GM19395 (cell line): Measurements from ENCODE around the gene CSHL1.
A peak's percentile ranks its signal among the peaks of the same experiment; 100 is the strongest.

Experiments
- ATAC-seq: cut with Tn5 transposase; IDR thresholded peaks from one replicate; pipeline ENCODE4 v1.9.1; 2021; ENCODE audit warnings: mild to moderate bottlenecking, moderate library complexity; ENCODE audit not compliant: unreplicated experiment

The CSHL1 gene

DNA sequence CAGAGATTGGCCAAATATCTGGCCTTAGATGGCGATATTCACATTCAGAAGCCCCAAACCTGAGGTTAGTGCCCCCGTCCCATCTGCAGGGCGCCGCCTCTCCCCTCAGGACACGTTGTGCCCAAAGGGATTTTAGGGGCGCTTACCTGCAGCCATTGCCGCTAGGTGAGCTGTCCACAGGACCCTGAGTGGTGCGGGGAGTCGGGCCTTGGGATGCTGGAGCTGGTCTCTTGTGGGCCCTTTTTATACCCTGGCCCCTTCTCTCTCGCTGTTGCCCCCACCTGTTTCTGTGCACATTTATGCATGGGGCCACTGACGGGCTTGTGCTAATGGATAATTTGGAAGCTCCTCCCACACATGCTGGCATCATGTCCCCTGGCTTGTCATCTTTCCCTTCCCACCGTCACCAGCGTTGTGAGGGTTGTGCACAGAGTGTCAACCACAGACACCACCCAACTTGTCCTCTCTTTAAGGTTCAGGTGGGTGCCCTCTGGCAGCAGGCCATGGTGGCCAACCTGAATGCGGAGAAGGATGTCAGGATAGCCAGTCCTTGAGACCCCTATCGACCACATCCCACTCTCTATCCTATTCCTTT, at the start of gene CSHL1:
Gene CSHL1, minus strand, starts transcription at position 218 of the 595 bp plus-strand sequence. Its CDS starts 62 bp downstream, at position 156.
- no peak for ATAC-seq

DNA sequence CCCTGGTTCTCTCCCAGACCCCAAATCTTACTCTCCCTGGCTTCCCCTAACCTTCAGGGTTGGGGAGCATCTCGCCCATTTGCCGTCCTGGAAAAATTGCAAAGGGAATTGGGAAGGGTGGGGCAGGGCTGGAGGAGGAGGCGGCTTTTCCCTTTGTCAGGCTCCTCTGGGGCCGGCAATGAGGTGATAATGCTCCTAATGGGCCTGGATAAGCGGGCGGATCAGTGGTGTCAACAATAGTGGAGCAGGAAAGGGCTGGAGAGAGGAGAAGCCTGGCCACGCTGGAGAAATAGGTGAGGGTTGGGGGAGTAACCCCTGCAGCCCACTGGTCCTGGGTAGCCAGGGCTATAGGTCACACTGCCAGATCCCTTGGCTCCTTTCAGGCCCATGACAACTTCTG, 49.4 kb upstream of the CSHL1 start:
- no peak for ATAC-seq

DNA sequence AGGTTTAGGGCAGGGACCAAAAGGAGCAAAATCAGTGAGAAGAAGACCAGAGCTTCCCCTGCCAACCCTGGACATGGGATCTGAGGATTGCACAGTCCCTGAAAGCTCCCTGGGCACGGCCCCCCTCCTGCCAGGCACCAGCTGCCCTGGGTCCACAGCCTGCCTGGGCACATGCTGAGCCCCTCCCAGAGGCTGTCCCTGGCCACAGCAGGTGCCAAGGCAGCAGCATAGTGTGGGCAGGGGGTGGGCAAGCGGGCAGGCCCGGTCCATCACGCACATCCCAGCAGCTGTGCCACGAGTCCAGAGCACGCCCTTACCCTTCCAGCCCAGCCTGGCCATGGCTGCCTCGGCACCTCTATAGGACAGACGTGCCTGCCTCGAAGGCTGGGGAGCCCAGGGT, 48.9 kb upstream of the CSHL1 start:
- no peak for ATAC-seq

DNA sequence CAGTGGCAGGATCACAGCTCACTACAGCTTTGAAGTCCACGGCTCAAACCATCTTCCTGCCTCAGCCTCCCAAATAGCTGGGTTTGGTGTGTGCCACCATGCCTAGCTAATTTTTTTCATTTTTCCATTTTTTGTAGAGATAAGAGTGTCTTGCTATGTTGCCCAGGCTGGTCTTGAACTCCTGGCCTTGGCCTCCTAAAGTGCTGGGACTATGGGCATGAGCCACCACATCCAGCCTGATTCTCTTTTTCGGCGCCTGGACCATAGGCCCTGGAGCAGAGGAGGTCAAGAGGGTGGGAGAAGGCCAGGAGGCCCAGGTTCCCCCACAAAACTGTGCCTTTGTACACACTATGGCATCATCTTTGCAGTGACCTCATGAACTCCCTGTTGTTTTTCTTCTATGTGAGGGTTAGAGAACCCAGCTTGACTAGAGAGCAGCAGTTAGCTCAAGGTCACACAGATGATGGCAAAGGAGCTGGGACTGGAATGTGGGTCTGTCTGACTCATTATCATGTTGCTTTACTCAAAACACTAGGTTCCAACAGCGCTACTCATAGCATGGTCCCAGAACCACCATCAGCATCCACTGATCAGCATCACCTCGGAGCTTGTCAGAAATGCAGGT, 45.4 kb upstream of the CSHL1 start:
- no peak for ATAC-seq

DNA sequence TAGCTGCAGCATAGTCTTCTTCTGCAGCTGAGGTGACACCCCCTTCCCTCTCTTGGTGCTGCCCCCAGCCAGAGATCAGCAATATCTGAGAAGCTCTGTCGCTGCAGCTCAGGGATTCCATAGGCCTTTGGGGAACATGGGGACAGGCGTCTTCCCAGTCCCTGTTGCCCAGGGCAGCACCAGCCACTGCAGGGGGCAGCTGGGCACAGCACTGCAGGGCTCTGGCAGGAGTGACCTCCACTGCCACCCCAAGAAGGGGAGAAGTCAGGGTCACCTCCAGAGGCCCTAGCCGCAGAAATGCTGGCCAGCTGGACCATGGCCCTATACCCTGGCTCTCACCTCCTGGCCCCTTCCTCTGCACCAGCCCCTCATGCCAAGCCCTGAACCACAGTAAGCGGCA, 44.7 kb upstream of the CSHL1 start:
- no peak for ATAC-seq

DNA sequence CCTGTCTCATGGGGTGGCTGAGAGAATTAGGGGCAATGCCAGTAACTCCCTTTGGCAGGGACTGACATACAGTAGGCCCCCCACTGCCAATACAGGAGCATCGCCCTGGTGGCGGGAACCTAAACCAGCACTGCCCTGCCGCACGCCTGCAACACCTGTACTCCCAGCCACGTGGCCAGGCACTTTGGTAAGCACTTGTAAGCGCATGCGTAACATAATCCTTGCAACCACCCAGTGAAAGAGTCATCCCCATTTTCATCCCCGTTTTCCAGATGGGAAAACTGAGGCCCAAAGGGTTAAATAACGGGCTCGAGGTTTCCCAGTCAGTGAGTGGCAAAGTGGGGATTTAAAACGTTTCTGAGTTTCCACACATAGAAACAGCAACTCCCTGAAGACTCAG, 44.2 kb upstream of the CSHL1 start:
- ATAC-seq, result no peak

DNA sequence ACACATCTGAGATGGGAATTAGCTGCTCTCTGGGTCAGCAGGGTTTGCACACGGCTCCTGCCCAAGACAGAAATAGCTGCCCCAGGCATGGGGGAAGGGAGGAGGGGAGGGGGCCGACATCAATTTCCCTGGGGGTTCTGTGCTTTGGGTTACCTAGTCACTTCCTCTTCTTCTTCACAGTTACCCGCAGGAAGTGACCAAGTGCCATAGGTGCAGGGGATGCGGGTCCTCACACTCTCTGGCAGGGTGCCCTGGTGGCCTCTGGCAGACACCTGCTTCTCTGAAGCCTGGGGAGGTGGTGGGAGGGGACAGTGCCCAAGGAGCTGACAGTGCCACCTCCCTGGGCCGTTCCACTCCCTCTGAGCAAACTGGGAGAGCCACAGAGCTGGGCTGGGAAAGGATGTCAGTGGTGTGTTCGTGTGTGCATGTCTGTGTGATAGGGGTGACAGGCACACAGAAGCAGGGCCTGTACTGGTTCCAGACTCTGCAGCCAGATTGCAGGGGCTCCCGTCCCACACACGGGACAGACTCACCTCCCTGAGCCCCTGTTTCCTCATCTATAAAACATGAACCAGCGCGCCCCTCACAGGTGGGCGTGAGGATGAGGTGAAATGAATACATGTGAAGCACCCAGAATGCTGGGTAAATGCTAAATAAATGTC, 43.5 kb upstream of the CSHL1 start:
- no peak for ATAC-seq

DNA sequence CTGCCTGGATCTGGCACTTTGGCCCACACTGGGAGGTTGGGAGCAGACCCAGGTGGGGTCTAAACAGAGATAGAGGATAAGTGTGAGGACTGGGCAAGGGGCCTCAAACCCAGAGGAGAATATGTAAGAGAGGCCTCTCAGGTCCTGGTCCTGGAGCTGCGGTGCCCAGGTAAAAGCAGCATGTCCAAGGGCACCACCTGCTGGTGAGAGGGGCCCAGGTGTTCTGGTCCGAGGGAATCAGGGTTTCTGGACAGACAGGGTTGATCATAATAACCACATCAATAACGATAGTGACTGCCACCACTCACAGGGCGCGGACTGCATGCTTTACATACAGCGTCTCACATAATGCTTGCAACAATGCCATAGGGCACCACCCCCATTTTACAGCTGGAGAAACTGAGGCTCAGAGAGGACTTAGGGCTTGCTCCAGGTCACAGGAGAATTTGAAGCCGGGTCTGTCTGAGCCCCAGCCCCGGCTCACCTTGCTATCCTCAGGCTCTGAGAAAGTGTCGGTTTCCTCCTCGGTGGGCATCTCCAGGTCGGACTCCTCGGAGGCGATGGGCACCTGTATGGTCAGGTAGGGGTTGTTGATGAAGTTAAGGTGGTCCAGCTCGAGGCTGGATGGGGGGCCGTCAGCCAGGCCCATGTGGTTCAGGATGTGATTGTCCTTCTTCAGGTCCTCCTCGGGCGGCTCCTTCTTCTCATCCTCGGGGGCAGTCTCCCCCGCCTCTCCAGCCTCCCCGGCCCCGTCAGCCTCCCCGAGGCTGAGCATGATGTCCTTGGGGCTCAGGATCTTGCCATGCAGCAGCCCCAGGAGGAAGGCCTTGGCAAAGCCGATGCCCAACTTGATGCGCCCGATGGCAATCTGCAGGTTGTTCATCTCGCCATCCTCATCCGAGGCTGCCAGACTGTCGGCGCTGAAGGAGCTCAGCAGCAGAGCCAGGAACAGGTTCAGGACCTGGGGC, 40.2 kb upstream of the CSHL1 start:
- ATAC-seq, result no peak

DNA sequence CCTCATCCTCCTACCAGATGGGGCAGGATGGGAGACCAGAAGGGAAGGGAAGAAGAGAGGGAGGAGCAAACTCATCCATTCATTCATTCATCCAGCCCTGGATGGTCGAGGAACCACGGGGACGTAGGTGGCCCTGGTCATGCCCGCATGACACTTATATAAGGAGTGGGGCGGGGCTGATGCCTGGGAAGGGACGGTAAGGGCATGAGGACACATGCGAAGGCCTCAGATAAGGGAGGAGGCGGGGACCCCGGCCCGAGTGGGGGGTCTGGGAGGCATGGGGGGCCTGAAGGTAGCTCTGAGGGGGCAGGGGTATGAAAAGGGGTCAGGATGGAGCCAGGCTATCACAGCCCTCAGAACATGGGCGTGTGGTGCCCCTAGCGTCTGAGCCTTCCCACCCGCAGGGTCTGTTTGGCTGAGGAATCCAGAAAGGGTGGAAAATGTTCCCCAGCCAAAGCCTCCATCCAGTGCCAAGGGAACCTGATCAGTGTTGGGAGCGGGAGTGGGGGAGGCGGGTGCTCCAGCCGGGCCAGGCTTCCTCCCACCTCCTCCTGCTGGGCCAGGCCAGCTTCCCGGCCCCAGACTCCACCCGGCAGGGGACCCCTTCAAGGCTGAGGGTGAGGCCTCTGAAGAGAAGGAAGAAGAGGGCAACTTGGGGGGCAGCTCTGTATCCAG, 38.7 kb upstream of the CSHL1 start:
- ATAC-seq, result no peak

DNA sequence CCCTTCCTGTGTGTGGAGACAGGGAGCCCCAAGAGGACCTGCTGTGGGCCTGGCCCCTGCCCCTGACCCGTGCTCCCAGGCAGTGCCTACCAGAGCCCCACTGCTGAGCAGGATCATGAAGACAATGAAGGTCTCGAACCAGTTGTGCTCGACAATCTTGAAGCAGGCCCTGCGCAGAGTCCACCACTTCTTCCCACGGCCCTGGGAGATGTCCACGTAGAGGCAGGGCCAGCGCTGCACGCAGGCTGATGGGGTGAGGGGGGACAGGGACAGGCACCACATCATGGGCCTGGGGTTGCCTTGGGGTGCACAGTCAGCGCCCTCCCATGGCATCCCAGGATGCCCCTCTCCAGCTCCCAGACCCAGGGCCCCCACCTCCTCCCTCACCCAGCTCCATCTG, 37.5 kb upstream of the CSHL1 start:
- no peak for ATAC-seq

DNA sequence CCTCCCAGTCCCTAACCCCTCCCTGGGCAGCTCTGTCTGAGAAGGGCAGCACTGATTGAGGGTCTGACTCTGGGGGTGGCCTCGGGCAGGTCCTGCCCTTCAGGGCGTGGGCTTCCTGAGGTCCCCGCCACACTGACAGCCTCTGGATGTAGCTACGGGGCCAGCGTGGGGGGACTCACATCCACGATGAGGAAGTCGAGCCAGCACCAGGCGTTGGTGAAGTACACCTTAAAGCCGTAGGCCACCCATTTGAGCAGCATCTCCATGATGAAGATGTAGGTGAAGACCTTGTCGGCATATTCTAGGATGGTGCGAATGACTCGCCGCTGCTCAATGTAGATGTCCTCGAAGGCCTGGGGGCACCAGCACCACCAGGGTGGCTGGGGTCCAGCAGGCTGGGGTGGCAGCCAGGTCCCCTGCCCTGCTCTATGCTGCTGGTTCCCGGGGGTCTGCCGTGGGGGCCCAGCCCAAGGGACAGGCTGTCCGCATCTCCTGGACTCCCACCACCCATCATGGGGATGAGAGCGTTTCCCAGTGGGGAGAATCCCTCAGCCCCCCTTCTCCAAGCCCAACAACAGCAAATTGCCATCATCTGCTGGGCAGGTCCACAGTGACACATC, 36.8 kb upstream of the CSHL1 start:
- ATAC-seq, result no peak

DNA sequence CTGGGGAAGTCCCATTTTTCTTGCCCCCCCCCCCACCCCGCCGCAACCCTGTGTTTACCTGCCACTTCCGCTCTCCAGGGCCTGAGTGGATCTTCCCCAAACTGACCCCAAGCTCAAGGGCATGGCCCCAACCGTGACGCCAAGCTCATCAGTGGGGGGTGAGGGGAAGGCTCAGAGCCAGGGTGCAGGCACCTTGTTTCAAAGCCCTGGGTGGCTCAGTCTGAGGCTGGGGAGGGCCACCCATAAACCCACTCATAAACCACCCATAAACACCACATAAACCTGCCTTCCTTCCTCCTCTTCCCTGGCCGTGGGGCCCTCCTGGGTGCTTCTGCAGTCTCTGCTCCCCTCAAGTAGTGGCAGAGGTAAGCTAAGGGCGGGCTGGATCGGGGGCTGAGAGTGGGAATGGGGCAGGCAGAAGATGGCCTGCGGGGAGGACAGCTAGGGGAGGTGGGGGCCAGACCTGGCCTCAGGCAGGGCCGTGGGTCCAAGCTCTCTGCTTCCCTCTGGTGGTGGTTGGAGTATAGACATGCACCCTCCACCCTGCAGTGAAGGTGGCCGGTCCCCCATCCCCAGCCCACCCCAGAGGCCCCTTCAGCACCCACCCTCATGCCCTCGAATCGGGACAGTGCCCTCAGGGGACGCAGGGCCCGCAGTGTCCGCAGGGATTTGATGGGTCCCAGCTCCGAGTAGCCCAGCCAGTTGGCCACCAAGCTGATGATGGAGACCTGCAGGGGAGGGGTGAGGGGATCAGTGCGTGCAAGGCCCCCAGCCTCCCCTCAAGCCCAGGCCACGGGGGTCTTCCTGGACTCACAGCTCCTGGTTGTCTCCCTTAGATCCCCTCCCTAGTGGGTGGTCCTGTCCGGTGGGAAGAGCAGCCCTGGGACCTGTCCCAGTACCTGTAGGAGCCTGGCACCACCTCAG, 35.6 kb upstream of the CSHL1 start:
- peak; percentile 74 for ATAC-seq

DNA sequence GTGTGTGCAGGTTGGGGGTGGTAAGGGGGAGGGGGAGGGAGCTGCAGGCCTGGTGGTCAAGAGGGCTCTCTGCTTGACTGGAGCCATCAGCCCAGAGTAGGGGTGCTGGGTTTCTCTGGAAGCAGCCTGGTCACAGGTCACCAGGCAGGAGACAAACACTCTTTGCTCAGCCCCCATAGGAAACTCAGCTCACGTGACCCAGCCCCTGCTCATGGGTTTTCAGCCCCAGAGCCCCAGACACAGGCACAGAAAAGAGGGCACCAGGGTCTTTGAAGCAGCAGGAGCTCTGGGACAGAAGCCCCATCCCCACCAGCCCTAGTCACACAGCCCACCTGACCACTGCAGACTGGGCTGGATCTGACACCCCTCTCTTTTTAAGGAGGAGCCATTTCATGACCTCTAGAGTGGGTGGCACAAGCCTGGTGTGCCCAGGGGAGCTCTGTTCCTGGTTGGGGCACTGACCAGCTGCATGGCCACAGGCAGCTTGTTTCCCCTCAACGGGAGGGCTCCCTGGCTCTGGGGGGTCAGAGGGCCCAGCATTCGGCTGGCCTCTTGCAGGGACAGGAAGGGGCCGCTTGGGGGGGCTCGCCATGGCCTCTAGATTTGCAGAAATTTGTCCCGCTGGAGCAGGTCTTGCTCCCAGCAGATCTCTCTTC, 34.9 kb upstream of the CSHL1 start:
- no peak for ATAC-seq

DNA sequence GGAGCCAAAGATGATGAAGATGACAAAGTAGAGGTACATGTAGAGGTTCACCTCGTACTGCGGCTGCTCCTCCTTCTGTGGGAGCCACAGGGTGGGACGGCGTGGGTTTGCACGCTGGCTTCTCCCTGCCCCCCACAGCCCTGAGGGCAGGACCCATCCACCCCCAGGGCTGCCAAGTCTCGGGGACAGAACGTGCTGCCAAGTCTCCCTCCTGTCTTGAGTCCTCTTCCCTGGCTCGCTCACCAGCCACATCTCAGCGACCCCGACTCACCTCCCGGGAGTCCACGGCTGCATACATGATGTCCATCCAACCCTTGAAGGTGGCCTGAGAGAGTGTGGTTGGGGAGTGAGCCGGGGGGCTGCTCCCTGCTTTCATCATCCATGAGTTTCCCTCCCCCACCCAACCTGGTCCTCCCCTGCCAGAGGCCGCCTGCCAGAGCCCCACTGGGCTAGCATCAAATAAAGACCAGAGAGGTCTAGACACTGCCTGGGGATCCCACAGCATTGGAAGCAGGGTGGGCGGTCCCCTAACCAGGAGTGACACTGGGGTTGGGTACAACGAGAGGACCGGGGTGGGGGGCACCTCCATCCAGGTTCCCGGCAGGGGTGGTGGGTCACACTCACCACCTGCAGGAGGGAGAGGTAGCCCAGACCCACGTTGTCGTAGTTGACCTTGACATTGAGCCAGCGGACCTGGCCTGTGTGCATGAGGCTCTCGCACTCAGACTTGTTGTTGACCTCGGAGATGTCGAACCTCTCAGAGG, 33.9 kb upstream of the CSHL1 start:
- no peak for ATAC-seq

DNA sequence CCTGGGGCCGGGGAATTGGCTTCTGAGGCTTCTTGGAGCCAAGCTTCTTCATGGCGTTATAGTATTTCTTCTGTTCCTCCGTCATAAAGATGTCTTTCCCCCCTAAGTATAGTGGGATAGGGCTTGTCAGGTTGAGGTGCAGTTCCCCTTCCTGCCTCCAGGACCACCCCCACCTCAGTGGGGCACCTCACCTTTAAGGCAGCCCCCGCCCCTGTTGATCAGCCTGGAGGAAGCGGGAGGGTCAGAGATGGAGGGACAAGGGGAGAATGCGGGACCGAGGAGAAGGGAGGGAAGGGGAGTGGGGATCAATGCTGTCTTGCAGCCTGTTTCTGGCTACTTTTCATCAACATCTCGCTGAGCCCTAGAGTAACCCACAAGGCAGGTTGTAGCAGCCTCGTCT, 32.7 kb upstream of the CSHL1 start:
- no peak for ATAC-seq

DNA sequence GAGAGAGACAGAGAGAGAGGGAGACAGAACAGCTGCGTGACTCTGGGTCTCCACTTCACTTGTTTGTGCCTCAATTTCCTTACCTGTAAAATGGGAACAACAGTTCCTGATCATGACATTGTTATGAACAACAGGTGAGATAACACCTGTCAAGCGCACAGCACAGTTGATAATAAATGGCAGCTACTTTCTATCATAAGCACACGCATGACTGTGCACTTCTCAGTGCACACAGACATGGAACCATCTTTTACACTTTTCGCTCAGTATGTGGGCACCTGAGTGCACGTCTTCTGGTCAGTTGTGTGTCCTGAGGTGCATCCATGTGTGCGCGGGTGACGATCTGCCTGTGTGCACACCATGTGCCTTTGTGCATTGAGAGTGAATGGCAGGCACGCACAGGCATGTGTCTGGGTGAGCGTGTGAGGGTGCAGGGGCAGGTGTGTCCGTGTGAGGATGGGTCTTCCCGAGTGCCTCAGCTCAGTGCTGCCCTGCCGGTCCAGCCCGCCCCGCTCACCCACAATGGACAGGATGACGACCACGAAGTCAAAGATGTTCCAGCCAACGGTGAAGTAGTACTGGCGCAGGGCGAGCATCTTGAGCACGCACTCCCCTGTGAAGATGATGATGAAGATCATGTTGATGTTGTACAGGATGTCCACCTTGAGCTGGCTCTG, 31.4 kb upstream of the CSHL1 start:
- ATAC-seq, result no peak

DNA sequence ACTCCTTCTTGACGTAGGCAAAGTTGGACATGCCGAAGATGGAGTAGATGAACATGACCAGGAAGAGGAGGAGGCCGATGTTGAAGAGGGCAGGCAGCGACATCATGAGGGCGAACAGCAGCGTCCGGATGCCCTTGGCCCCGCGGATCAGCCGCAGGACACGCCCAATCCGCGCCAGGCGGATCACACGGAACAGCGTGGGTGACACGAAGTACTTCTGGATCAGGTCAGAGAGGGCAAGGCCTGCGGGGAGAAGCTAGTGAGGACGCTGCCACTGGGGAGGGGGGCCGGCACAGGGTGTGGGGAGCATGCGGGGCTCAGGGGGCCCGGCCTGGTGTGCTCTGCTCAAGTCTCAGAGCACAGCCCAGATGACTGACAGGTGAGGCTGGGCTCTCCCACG, 30.7 kb upstream of the CSHL1 start:
- no peak for ATAC-seq

DNA sequence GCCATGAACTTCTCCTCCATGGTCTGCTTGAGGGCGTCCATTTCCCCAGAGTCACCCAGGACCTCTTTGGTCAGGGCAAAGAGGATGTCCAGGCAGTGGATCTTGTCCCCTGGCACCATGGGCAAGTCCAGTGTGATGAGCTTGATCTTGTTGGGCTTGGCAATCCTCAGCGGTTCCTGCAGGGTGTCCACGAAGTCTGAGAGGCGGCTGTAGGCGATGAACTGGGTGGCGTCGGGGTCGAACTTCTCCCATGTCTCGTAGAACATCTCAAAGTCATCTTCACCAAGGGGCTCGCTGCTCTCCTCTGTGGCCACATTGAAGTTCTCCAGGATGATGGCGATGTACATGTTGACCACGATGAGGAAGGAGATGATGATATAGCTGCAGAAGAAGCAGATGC, 30.1 kb upstream of the CSHL1 start:
- ATAC-seq, result no peak
